Keratinocyte (primary cell): ENCODE data around the gene HSPA8. TPM values are rescaled to one million over a fixed set of nuclear protein-coding genes. Genes with fewer than 3 reads are reported as not detected.

Experiments used
- DNase-seq: peaks from one replicate; pipeline ENCODE4 v3.0.0-alpha.2; 2011; ENCODE audit warnings: low read depth, missing footprints, low spot score
- FAIRE-seq: peaks from 2 replicates; lab custom pipeline; 2011; peaks lifted over from hg19 to GRCh38; lab: Jason Lieb, UNC
- H2AFZ ChIP-seq: 2 replicates; pipeline ENCODE4 v1.6.0; 2012; ENCODE audit warnings: low read length, control low read depth, inconsistent platforms; ENCODE audit not compliant: control insufficient read depth
- H3K27ac ChIP-seq: 2 replicates; pipeline ENCODE4 v1.5.1; 2011; ENCODE audit warnings: low read length; ENCODE audit not compliant: control insufficient read depth, insufficient read depth
- H3K27me3 ChIP-seq: 3 replicates; pipeline ENCODE4 v1.6.0; 2011; ENCODE audit warnings: low read length; ENCODE audit not compliant: control insufficient read depth, insufficient read depth; ENCODE audit errors: extremely low read depth
- H3K36me3 ChIP-seq, 2 experiments: 2 replicates in 1 of 2; 3 replicates in 1 of 2; pipeline ENCODE4 v1.5.1; 2011; ENCODE audit warnings: low read length in 2 of 2, mild to moderate bottlenecking in 1 of 2; ENCODE audit not compliant: control insufficient read depth in 2 of 2, insufficient read depth in 2 of 2; ENCODE audit errors: extremely low read depth in 1 of 2
- H3K4me1 ChIP-seq: 3 replicates; pipeline ENCODE4 v1.5.1; 2011; ENCODE audit warnings: low read length; ENCODE audit not compliant: control insufficient read depth, insufficient read depth; ENCODE audit errors: extremely low read depth
- H3K4me2 ChIP-seq: 3 replicates; pipeline ENCODE4 v1.6.0; 2011; ENCODE audit warnings: low read depth, low read length; ENCODE audit not compliant: control insufficient read depth, insufficient read depth; ENCODE audit errors: extremely low read depth
- H3K4me3 ChIP-seq, 3 experiments: fragments of 200-600 bp in 1 of 3; sonication (generic) in 1 of 3; 2 replicates in 2 of 3; 3 replicates in 1 of 3; pipeline ENCODE4 v1.5.1; 2011 to 2016; ENCODE audit warnings: low read length in 3 of 3, mild to moderate bottlenecking in 3 of 3, control low read depth in 2 of 3, inconsistent platforms in 1 of 3, low read depth in 1 of 3, mixed read lengths in 1 of 3, mixed run types in 1 of 3, moderate library complexity in 1 of 3; ENCODE audit not compliant: control insufficient read depth in 2 of 3, insufficient read depth in 2 of 3; ENCODE audit errors: extremely low read depth in 1 of 3
- H3K79me2 ChIP-seq: 2 replicates; pipeline ENCODE4 v1.6.0; 2012; ENCODE audit warnings: low read length; ENCODE audit not compliant: control insufficient read depth, insufficient read depth
- H3K9ac ChIP-seq: 3 replicates; pipeline ENCODE4 v1.6.0; 2011; ENCODE audit warnings: low read length; ENCODE audit not compliant: control insufficient read depth, insufficient read depth; ENCODE audit errors: extremely low read depth
- H3K9me1 ChIP-seq: 3 replicates; pipeline ENCODE4 v1.6.0; 2011; ENCODE audit warnings: low read length; ENCODE audit not compliant: control insufficient read depth, insufficient read depth; ENCODE audit errors: extremely low read depth
- H3K9me3 ChIP-seq: 2 replicates; pipeline ENCODE4 v1.5.1; 2012; ENCODE audit warnings: low read depth, low read length; ENCODE audit not compliant: control insufficient read depth
- H4K20me1 ChIP-seq: 3 replicates; pipeline ENCODE4 v1.6.0; 2011; ENCODE audit warnings: low read length; ENCODE audit not compliant: control insufficient read depth, insufficient read depth; ENCODE audit errors: extremely low read depth
- CTCF ChIP-seq, 3 experiments: IDR thresholded peaks in 1 of 3; conservative IDR thresholded peaks in 1 of 3; optimal IDR thresholded peaks in 1 of 3; 2 replicates in 2 of 3; 3 replicates in 1 of 3; pipeline versions ENCODE3 to v1.5.1; 2011; ENCODE audit warnings: low read length in 3 of 3, mild to moderate bottlenecking in 3 of 3, moderate library complexity in 2 of 3, control low read depth in 1 of 3, inconsistent platforms in 1 of 3; ENCODE audit not compliant: insufficient read depth in 2 of 3; ENCODE audit errors: extremely low read depth in 1 of 3
- EZH2 ChIP-seq: IDR thresholded peaks from one replicate; pipeline ENCODE4 v1.6.1; 2012; ENCODE audit warnings: inconsistent platforms, mild to moderate bottlenecking, low read length, moderate library complexity
- dilution Hi-C: fragments of 300-500 bp; cut with MboI; formaldehyde crosslinking; loops from one replicate; pipeline ENCODE4 v1.7.0; 2020; ENCODE audit warnings: low sequenced_read_pairs; ENCODE audit not compliant: extremely low pct_ligation_motif_present
- polyA plus RNA-seq, 5 experiments: library from polyadenylated mRNA; depleted of rRNA in 3 of 5; stranded (reverse) in 3 of 5; stranded (forward) in 1 of 5; unstranded in 1 of 5; fragments of >200 nt; gene quantifications; 1 replicate in 1 of 5; 2 replicates in 3 of 5; 3 replicates in 1 of 5; pipeline versions ENCODE4 v1.2.1 to v1.2.3, GENCODE V29; 2011 to 2012; ENCODE audit warnings: missing spikeins in 2 of 5, low read depth in 1 of 5, low replicate concordance in 1 of 5

HSPA8 gene
- polyA plus RNA-seq, 1 donor (not counting 4 experiments of a cell fraction or from before 2014, with no cell fraction given): 3,207 TPM

- no peaks in the 10 kb centered on the region for H3K27me3 ChIP-seq
- H3K4me2 ChIP-seq: no peak overlapping the region
- no peaks in the 10 kb centered on the region for H3K9me3 ChIP-seq
- no peak for TF ChIP-seq CTCF (optimal IDR thresholded peaks at IDR 0.05 in 1 of 3, IDR thresholded peaks at IDR 0.05 in 1 of 3, conservative IDR thresholded peaks at IDR 0.05 in 1 of 3; ENCODE audit: extremely low read depth in 1 of 3, insufficient read depth in 2 of 3, low read length in 3 of 3)
- no peak for TF ChIP-seq EZH2
- H3K4me3 ChIP-seq: no peak overlapping the region
- no peaks in the 10 kb centered on the region for H3K9me1 ChIP-seq
- no peak overlapping the region for H3K9ac ChIP-seq
- DNase-seq (no peak), FAIRE-seq (no peak)
- no peaks in the 10 kb centered on the region for H4K20me1 ChIP-seq
- H2AFZ ChIP-seq: no peak overlapping the region
- H3K4me1 ChIP-seq: no peaks in the 10 kb centered on the region
- H3K36me3 ChIP-seq: no peaks in the 10 kb centered on the region
- H3K79me2 ChIP-seq: no peaks in the 10 kb centered on the region
- dilution Hi-C loops: no loop called here
- H3K27ac ChIP-seq: no peak overlapping the region
Observed at GRCh38 chr11:123034597-123034996, 27.3 kb downstream of the HSPA8 start.

GRCh38 chr11:123033895-123034294, 28.0 kb downstream of the HSPA8 start:
- H3K79me2 ChIP-seq: no peaks in the 10 kb centered on the region
- no peaks in the 10 kb centered on the region for H3K27me3 ChIP-seq
- H3K9me1 ChIP-seq: no peaks in the 10 kb centered on the region
- no peak for FAIRE-seq
- DNase-seq: no peak
- H3K9me3 ChIP-seq: no peaks in the 10 kb centered on the region
- H3K36me3 ChIP-seq: no peaks in the 10 kb centered on the region
- H3K4me1 ChIP-seq: no peaks in the 10 kb centered on the region
- dilution Hi-C loops: no loop called here
- no peak overlapping the region for H3K9ac ChIP-seq
- no peak overlapping the region for H3K27ac ChIP-seq
- H4K20me1 ChIP-seq: no peaks in the 10 kb centered on the region
- H2AFZ ChIP-seq: no peak overlapping the region
- H3K4me3 ChIP-seq: no peak overlapping the region
- TF ChIP-seq EZH2 (no peak), CTCF (optimal IDR thresholded peaks at IDR 0.05 in 1 of 3, IDR thresholded peaks at IDR 0.05 in 1 of 3, conservative IDR thresholded peaks at IDR 0.05 in 1 of 3; ENCODE audit: extremely low read depth in 1 of 3, insufficient read depth in 2 of 3, low read length in 3 of 3) (peak; percentile 20 to 28 (median 22))
- no peak overlapping the region for H3K4me2 ChIP-seq
